Kidney (tissue), 14 donors: ENCODE results near the gene HHATL. TPM values are rescaled to one million over a fixed set of nuclear protein-coding genes. Genes with fewer than 3 reads are reported as not detected.
A peak's percentile ranks its signal among the peaks of the same experiment; 100 is the strongest.

Experiments used
- DNase-seq, 5 donors: peaks; one replicate each; pipeline ENCODE4 v3.0.0-alpha.2; 2013 to 2020
- FAIRE-seq: peaks from 2 replicates; lab custom pipeline; 2012; peaks lifted over from hg19 to GRCh38; lab: Jason Lieb, UNC
- H3K27ac ChIP-seq, 2 donors: one replicate each; pipeline ENCODE4 v1.7.0; 2013; ENCODE audit warnings: low read depth in 2 of 2, low read length in 2 of 2, inconsistent platforms in 1 of 2
- H3K27me3 ChIP-seq: one replicate; pipeline ENCODE4 v1.7.1; 2013; ENCODE audit warnings: low read length, inconsistent platforms; ENCODE audit not compliant: control insufficient read depth, insufficient read depth
- H3K36me3 ChIP-seq, 3 donors: one replicate each; pipeline versions ENCODE4 v1.7.0 to v1.7.1; 2013; ENCODE audit warnings: low read length in 3 of 3, control low read depth in 1 of 3, inconsistent platforms in 1 of 3; ENCODE audit not compliant: insufficient read depth in 3 of 3, control insufficient read depth in 2 of 3
- H3K4me1 ChIP-seq, 3 donors: one replicate each; pipeline versions ENCODE4 v1.7.0 to v1.7.1; 2013; ENCODE audit warnings: low read length in 3 of 3, inconsistent platforms in 1 of 3, low read depth in 1 of 3; ENCODE audit not compliant: control insufficient read depth in 2 of 3, insufficient read depth in 2 of 3
- H3K4me3 ChIP-seq, 3 donors: one replicate each; pipeline versions ENCODE4 v1.7.0 to v1.8.1; 2013; ENCODE audit warnings: low read length in 3 of 3, control low read depth in 1 of 3, inconsistent platforms in 1 of 3
- H3K9ac ChIP-seq, 3 donors: one replicate each; pipeline versions ENCODE4 v1.7.0 to v1.7.1; 2013; ENCODE audit warnings: low read length in 3 of 3, control low read depth in 1 of 3, inconsistent platforms in 1 of 3
- H3K9me3 ChIP-seq, 3 donors: one replicate each; pipeline versions ENCODE4 v1.7.0 to v1.7.1; 2013; ENCODE audit warnings: low read length in 3 of 3, control low read depth in 1 of 3, inconsistent platforms in 1 of 3; ENCODE audit not compliant: control insufficient read depth in 2 of 3, insufficient read depth in 1 of 3
- CTCF ChIP-seq: IDR thresholded peaks from 3 replicates; pipeline ENCODE4 v1.5.1; 2012; ENCODE audit warnings: mild to moderate bottlenecking, moderate library complexity, borderline replicate concordance; ENCODE audit not compliant: insufficient read depth; ENCODE audit errors: extremely low read depth
- intact Hi-C: fragments of 100-400 bp; cut with DNase I; formaldehyde crosslinking; loops from one replicate; pipeline ENCODE4 v1.11.1; 2022
- polyA plus RNA-seq: library from polyadenylated mRNA; stranded (reverse); fragments of 350-450 nt; fragmentation: Illumina TruSeq; extraction: RNeasy Lipid Tissue Mini Kit (QIAGEN cat#74804); gene quantifications from one replicate; pipeline ENCODE4 v1.2.3, GENCODE V29; 2014; ENCODE audit warnings: low read depth, low replicate concordance; ENCODE audit not compliant: insufficient read depth
- total RNA-seq: library from RNA; stranded (reverse); fragmentation: NEBNext Ultra II Directional; extraction: Animal tissue kit (Norgen Biotek cat#: 25700); gene quantifications from one replicate; pipeline ENCODE4 v1.2.1, GENCODE V29; 2021
- donor health status: control.
- donor health status: control.
- donor health status: control.
- donor health status: control.
- donor health status: control.
- donor health status: DM: yes; HTN: yes; CAD: no.
- donor health status: Normal renal cell carcinoma (clear cell type).

HHATL gene
- total and polyA plus RNA-seq, 2 donors from 2014 or later: not detected

GRCh38 chr3:42652611-42653302, 49.8 kb downstream of the HHATL start:
- intact Hi-C loops: no loop called here
- FAIRE-seq (no peak), DNase-seq (peak in 2 of 5 donors; percentile 54 to 91)
- no peak for TF ChIP-seq CTCF
- Histone ChIP-seq H3K4me3 (peak overlapping the region in 2 of 3 donors; percentile 58 to 61), H3K27me3 (no peaks in the 10 kb centered on the region), H3K9ac (peak overlapping the region in 1 of 3 donors; percentile 61), H3K9me3 (no peaks in the 10 kb centered on the region), H3K36me3 (no peaks in the 10 kb centered on the region), H3K27ac (no peak overlapping the region), H3K4me1 (peaks cover 0 to 23% (median 10%) of the 10 kb centered on the region in 3 donors)

GRCh38 chr3:42652251-42652610, 50.4 kb downstream of the HHATL start:
- H3K27me3 ChIP-seq: no peaks in the 10 kb centered on the region
- FAIRE-seq: no peak
- DNase-seq: peak in 1 of 5 donors; percentile 38
- TF ChIP-seq CTCF: no peak
- H3K27ac ChIP-seq: no peak overlapping the region
- peaks cover 0 to 23% (median 10%) of the 10 kb centered on the region in 3 donors for H3K4me1 ChIP-seq
- no peak overlapping the region for H3K4me3 ChIP-seq
- H3K9me3 ChIP-seq: no peaks in the 10 kb centered on the region
- H3K9ac ChIP-seq: no peak overlapping the region
- no peaks in the 10 kb centered on the region for H3K36me3 ChIP-seq
- intact Hi-C loops: no loop called here

- peaks cover 0 to under 1% (median 0%) of the 10 kb centered on the region in 3 donors for H3K36me3 ChIP-seq
- H3K27ac ChIP-seq: no peak overlapping the region
- no peak overlapping the region for H3K9ac ChIP-seq
- no peaks in the 10 kb centered on the region for H3K9me3 ChIP-seq
- H3K4me1 ChIP-seq: peaks cover 0 to 23% (median 10%) of the 10 kb centered on the region in 3 donors
- no peak for FAIRE-seq
- H3K27me3 ChIP-seq: no peaks in the 10 kb centered on the region
- no peak overlapping the region for H3K4me3 ChIP-seq
- peak in 1 of 5 donors; percentile 54 for DNase-seq
- no peak for TF ChIP-seq CTCF
- intact Hi-C loops: no loop called here
Measured at GRCh38 chr3:42651248-42652091, 51.1 kb downstream of the HHATL start.
